Suprapubic skin (tissue), 4 donors: ENCODE results near the gene KCNK5.

Experiments used
- CTCF ChIP-seq, 2 donors: fragments of 200-600 bp in 1 of 2; fragments of 450-650 bp in 1 of 2; sonication (generic) in 1 of 2; IDR thresholded peaks; one replicate each; pipeline ENCODE4 v1.5.1; 2016 to 2019; ENCODE audit warnings: antibody characterized with exemption in 2 of 2, mild to moderate bottlenecking in 1 of 2, moderate library complexity in 1 of 2
- EP300 ChIP-seq: sonication (generic); formaldehyde crosslinking; IDR thresholded peaks from one replicate; pipeline ENCODE4 v1.6.1; 2017; ENCODE audit warnings: antibody characterized with exemption
- POLR2A ChIP-seq, 2 donors: fragments of 450-650 bp; IDR thresholded peaks; one replicate each; pipeline ENCODE4 v1.6.1; 2017; ENCODE audit warnings: antibody characterized with exemption in 2 of 2, mild to moderate bottlenecking in 2 of 2, moderate library complexity in 2 of 2
- POLR2AphosphoS5 ChIP-seq, 3 donors: sonication (generic); formaldehyde crosslinking; IDR thresholded peaks; one replicate each; pipeline ENCODE4 v1.6.1; 2017; ENCODE audit warnings: antibody characterized with exemption in 3 of 3

- no peak for TF ChIP-seq CTCF (IDR thresholded peaks at IDR 0.05)
- TF ChIP-seq POLR2A (IDR thresholded peaks at IDR 0.05): no peak
- TF ChIP-seq POLR2AphosphoS5 (IDR thresholded peaks at IDR 0.05): no peak
- TF ChIP-seq EP300: no peak
Observed at GRCh38 chr6:39208223-39208739, 21.0 kb downstream of the KCNK5 start.
